Activated T-helper 17 cell treated with anti-CD3 and anti-CD28 coated beads, Interleukin-2, amount 50 U/mL, for 72 hours (primary cell): ENCODE results near the gene CYP3A4. TPM values are rescaled to one million over a fixed set of nuclear protein-coding genes. Genes with fewer than 3 reads are reported as not detected.

ENCODE experiments used
- ATAC-seq: fragments of 150-1000 bp; cut with Tn5 transposase; replicated peaks from 2 replicates; pipeline ENCODE4 v1.10.0; 2021; ENCODE audit warnings: mild to moderate bottlenecking, moderate library complexity
- H3K27ac Mint-ChIP-seq: one replicate; pipeline ENCODE4 v1.8.0; 2022; ENCODE audit warnings: mixed read lengths
- H3K27me3 Mint-ChIP-seq: one replicate; pipeline ENCODE4 v1.8.0; 2022; ENCODE audit warnings: mixed read lengths
- H3K36me3 Mint-ChIP-seq: one replicate; pipeline ENCODE4 v1.8.0; 2022; ENCODE audit warnings: low read depth, mild to moderate bottlenecking, mixed read lengths
- H3K4me1 Mint-ChIP-seq: one replicate; pipeline ENCODE4 v1.8.0; 2022; ENCODE audit warnings: mixed read lengths
- H3K4me3 Mint-ChIP-seq: one replicate; pipeline ENCODE4 v1.8.0; 2022; ENCODE audit warnings: mild to moderate bottlenecking, mixed read lengths
- H3K9me3 Mint-ChIP-seq: one replicate; pipeline ENCODE4 v1.8.0; 2022; ENCODE audit warnings: mixed read lengths
- total RNA-seq, 2 donors: library from RNA; stranded (reverse); gene quantifications; one replicate each; pipeline ENCODE4 v1.2.3, GENCODE V29; 2022

CYP3A4 gene
- total RNA-seq, result not detected

GRCh38 chr7:99784007-99784406 is at the start of gene CYP3A4:
TSS of gene CYP3A4 (minus strand) at chr7:99784184. CDS start at chr7:99784081, 103 bp downstream.
- H3K27me3 Mint-ChIP-seq, result peaks cover 8% of the 10 kb centered on the region
- no peak within 1 kb of the TSS for H3K4me3 Mint-ChIP-seq
- peaks cover 8% of the 10 kb centered on the region for H3K4me1 Mint-ChIP-seq
- no peak within 1 kb of the TSS for H3K27ac Mint-ChIP-seq
- no peaks in the 10 kb centered on the region for H3K9me3 Mint-ChIP-seq
- no peaks in the 10 kb centered on the region for H3K36me3 Mint-ChIP-seq
- no peak for ATAC-seq

GRCh38 chr7:99833289-99833877 is 49.4 kb upstream of the CYP3A4 start:
- Mint-ChIP-seq H3K9me3 (no peaks in the 10 kb centered on the region), H3K36me3 (no peaks in the 10 kb centered on the region), H3K4me1 (peaks cover 4% of the 10 kb centered on the region), H3K4me3 (no peak overlapping the region), H3K27me3 (peaks cover 12% of the 10 kb centered on the region), H3K27ac (no peak overlapping the region)
- no peak for ATAC-seq

- no peaks in the 10 kb centered on the region for H3K36me3 Mint-ChIP-seq
- H3K4me3 Mint-ChIP-seq, result no peak overlapping the region
- no peaks in the 10 kb centered on the region for H3K9me3 Mint-ChIP-seq
- no peak overlapping the region for H3K27ac Mint-ChIP-seq
- no peaks in the 10 kb centered on the region for H3K4me1 Mint-ChIP-seq
- no peak for ATAC-seq
- peaks cover 16% of the 10 kb centered on the region for H3K27me3 Mint-ChIP-seq
Observed at GRCh38 chr7:99831595-99831994, 47.6 kb upstream of the CYP3A4 start.

GRCh38 chr7:99829524-99830160 is 45.7 kb upstream of the CYP3A4 start:
- Mint-ChIP-seq H3K4me1 (no peaks in the 10 kb centered on the region), H3K27ac (no peak overlapping the region), H3K9me3 (no peaks in the 10 kb centered on the region), H3K36me3 (no peaks in the 10 kb centered on the region), H3K27me3 (peaks cover 16% of the 10 kb centered on the region), H3K4me3 (no peak overlapping the region)
- ATAC-seq, result no peak

GRCh38 chr7:99828811-99829210 is 44.8 kb upstream of the CYP3A4 start:
- H3K4me3 Mint-ChIP-seq, result no peak overlapping the region
- H3K27ac Mint-ChIP-seq, result no peak overlapping the region
- no peaks in the 10 kb centered on the region for H3K4me1 Mint-ChIP-seq
- H3K9me3 Mint-ChIP-seq, result no peaks in the 10 kb centered on the region
- peaks cover 11% of the 10 kb centered on the region for H3K27me3 Mint-ChIP-seq
- no peak for ATAC-seq
- H3K36me3 Mint-ChIP-seq, result no peaks in the 10 kb centered on the region

- no peak for ATAC-seq
- H3K4me3 Mint-ChIP-seq, result no peak overlapping the region
- H3K9me3 Mint-ChIP-seq, result no peaks in the 10 kb centered on the region
- peaks cover 3% of the 10 kb centered on the region for H3K27me3 Mint-ChIP-seq
- H3K4me1 Mint-ChIP-seq, result no peaks in the 10 kb centered on the region
- no peaks in the 10 kb centered on the region for H3K36me3 Mint-ChIP-seq
- H3K27ac Mint-ChIP-seq, result no peak overlapping the region
Observed at GRCh38 chr7:99827040-99827778, 43.2 kb upstream of the CYP3A4 start.

- Mint-ChIP-seq H3K27ac (no peak overlapping the region), H3K36me3 (no peaks in the 10 kb centered on the region), H3K9me3 (no peaks in the 10 kb centered on the region), H3K4me3 (no peak overlapping the region), H3K4me1 (no peaks in the 10 kb centered on the region), H3K27me3 (peaks cover 3% of the 10 kb centered on the region)
- no peak for ATAC-seq
Observed at GRCh38 chr7:99825873-99826272, 41.9 kb upstream of the CYP3A4 start.

- Mint-ChIP-seq H3K4me3 (no peak overlapping the region), H3K27ac (no peak overlapping the region), H3K27me3 (peaks cover 3% of the 10 kb centered on the region), H3K36me3 (no peaks in the 10 kb centered on the region), H3K4me1 (no peaks in the 10 kb centered on the region), H3K9me3 (no peaks in the 10 kb centered on the region)
- ATAC-seq, result no peak
Observed at GRCh38 chr7:99825452-99825851, 41.5 kb upstream of the CYP3A4 start.

GRCh38 chr7:99824091-99824490 is 40.1 kb upstream of the CYP3A4 start:
- no peak for ATAC-seq

GRCh38 chr7:99822731-99823718 is 39.0 kb upstream of the CYP3A4 start:
- no peak overlapping the region for H3K4me3 Mint-ChIP-seq
- H3K9me3 Mint-ChIP-seq, result no peaks in the 10 kb centered on the region
- H3K36me3 Mint-ChIP-seq, result no peaks in the 10 kb centered on the region
- no peak overlapping the region for H3K27ac Mint-ChIP-seq
- H3K27me3 Mint-ChIP-seq, result peaks cover 3% of the 10 kb centered on the region
- no peaks in the 10 kb centered on the region for H3K4me1 Mint-ChIP-seq
- no peak for ATAC-seq

More at GRCh38 chr7:99824091-99824490, 40.1 kb upstream of the CYP3A4 start:
- H3K27me3 Mint-ChIP-seq, result peaks cover 3% of the 10 kb centered on the region
- H3K27ac Mint-ChIP-seq, result no peak overlapping the region
- H3K4me1 Mint-ChIP-seq, result no peaks in the 10 kb centered on the region
- H3K36me3 Mint-ChIP-seq, result no peaks in the 10 kb centered on the region
- H3K9me3 Mint-ChIP-seq, result no peaks in the 10 kb centered on the region
- no peak overlapping the region for H3K4me3 Mint-ChIP-seq

- Mint-ChIP-seq H3K27ac (no peak overlapping the region), H3K4me3 (no peak overlapping the region), H3K4me1 (no peaks in the 10 kb centered on the region), H3K9me3 (no peaks in the 10 kb centered on the region), H3K36me3 (no peaks in the 10 kb centered on the region), H3K27me3 (no peaks in the 10 kb centered on the region)
- no peak for ATAC-seq
Observed at GRCh38 chr7:99820408-99821027, 36.5 kb upstream of the CYP3A4 start.

GRCh38 chr7:99808766-99809165 is 24.8 kb upstream of the CYP3A4 start:
- Mint-ChIP-seq H3K4me1 (no peaks in the 10 kb centered on the region), H3K4me3 (no peak overlapping the region), H3K27me3 (peaks cover 30% of the 10 kb centered on the region), H3K36me3 (peaks cover 5% of the 10 kb centered on the region), H3K9me3 (no peaks in the 10 kb centered on the region), H3K27ac (no peak overlapping the region)
- no peak for ATAC-seq

GRCh38 chr7:99806839-99807478 is 23.0 kb upstream of the CYP3A4 start:
- Mint-ChIP-seq H3K36me3 (peaks cover 5% of the 10 kb centered on the region), H3K27me3 (peaks cover 31% of the 10 kb centered on the region), H3K4me1 (no peaks in the 10 kb centered on the region), H3K9me3 (no peaks in the 10 kb centered on the region), H3K4me3 (no peak overlapping the region), H3K27ac (no peak overlapping the region)
- ATAC-seq, result no peak
